Subcutaneous adipose tissue (tissue), 4 donors: ENCODE results near the gene XRCC4. TPM values are rescaled to one million over a fixed set of nuclear protein-coding genes. Genes with fewer than 3 reads are reported as not detected.

Source experiments
- total RNA-seq, 4 donors: library from RNA; depleted of rRNA; stranded (reverse); fragments of >200 nt; gene quantifications; one replicate each; pipeline ENCODE4 v1.1.0, GENCODE V29; 2016
- TF ChIP-seq, protein P1 (sequence below): fragments of 450-650 bp; IDR thresholded peaks from one replicate; pipeline ENCODE4 v1.5.1; 2016; ENCODE audit warnings: low read depth, mild to moderate bottlenecking, control low read depth, antibody characterized with exemption, moderate library complexity

Gene XRCC4
- total RNA-seq, 4 donors from 2014 or later, result 6.6 to 18.1 (median 13.5) TPM

GRCh38 chr5:83124593-83124992 lies 47.2 kb downstream of the XRCC4 start:
- TF ChIP-seq, protein P1, sequence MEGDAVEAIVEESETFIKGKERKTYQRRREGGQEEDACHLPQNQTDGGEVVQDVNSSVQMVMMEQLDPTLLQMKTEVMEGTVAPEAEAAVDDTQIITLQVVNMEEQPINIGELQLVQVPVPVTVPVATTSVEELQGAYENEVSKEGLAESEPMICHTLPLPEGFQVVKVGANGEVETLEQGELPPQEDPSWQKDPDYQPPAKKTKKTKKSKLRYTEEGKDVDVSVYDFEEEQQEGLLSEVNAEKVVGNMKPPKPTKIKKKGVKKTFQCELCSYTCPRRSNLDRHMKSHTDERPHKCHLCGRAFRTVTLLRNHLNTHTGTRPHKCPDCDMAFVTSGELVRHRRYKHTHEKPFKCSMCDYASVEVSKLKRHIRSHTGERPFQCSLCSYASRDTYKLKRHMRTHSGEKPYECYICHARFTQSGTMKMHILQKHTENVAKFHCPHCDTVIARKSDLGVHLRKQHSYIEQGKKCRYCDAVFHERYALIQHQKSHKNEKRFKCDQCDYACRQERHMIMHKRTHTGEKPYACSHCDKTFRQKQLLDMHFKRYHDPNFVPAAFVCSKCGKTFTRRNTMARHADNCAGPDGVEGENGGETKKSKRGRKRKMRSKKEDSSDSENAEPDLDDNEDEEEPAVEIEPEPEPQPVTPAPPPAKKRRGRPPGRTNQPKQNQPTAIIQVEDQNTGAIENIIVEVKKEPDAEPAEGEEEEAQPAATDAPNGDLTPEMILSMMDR, result no peak

DNA sequence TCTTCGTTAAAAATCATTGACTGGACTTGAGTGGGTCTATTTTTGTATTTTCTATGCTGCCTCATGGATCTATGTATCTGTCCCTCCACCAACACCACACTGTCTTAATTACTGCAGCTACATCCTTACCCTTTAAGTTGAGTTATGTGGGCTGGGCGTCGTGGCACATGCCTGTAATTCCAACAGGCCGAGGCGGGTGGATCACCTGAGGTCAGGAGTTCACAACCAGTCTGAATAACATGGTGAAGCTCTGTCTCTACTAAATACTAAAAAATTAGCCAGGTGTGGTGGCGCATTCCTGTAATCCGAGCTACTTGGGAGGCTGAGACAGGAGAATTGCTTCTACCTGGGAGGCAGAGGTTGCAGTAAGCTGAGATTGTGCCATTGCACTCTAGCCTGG lies 48.2 kb downstream of the XRCC4 start:
- TF ChIP-seq, protein P1, result no peak

- TF ChIP-seq, protein P1, result no peak
These were observed 49.2 kb downstream of the XRCC4 start for GRCh38 chr5:83126501-83126900.

DNA sequence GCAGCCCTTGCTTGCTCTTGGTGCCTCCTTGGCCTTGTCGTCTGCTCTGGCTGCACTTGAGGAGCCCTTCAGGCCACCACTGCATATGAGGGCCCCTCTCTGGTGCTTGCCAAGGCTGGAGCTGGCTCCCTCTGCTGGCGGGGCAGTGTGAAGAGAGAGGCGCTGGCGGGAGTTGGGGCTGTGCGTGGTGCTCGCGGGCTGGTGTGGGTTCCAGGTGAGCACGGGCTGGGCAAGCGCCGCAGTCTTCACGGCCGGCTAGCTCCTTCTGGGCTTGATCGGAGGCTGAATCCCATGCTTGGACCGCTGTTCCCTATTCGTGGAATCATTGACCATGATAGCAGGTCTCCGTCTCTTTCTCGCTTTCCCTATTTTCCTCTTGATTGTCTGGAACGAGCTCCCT lies 56.5 kb downstream of the XRCC4 start:
- TF ChIP-seq, protein P1, result no peak

DNA sequence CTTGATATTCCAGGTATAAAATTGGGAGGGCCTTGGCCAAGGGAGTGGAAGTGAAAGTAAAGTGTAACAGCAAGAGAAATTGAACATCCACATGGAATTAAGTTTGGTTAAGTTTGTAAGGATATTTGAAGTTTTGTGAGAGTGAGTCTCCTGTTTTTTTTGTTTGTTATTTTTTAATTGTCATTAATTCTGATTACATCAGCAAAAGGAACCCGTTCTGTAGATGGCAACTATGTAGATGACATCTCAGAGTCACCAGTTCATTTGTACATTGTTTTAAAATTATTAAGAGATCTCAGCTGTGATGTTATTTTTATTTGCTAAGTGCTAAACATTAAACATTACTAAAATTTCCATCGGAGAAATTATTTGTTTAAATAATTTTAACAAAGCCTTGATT lies 65.2 kb downstream of the XRCC4 start:
- TF ChIP-seq, protein P1, result no peak

DNA sequence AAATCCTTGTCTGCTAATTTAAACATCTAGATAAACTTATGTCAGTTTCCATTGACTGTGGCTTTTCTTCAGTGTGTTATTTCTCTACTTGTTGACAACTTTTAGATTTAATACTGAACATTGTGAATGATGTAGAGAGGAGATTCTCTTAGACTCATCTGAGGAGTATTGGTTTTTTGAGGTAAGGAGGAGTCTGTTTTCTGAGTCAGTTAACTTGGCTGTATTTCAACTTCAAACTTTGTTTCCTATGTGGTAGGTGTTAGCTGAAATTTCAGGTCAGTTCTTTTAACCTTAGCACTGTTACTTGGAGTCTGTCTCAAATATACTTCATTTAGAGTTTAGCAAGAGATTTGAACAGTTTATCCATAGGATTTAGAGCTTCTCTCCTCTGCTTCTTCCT lies 67.9 kb downstream of the XRCC4 start:
- TF ChIP-seq, protein P1, result no peak

GRCh38 chr5:83145882-83146331 lies 68.6 kb downstream of the XRCC4 start:
- TF ChIP-seq, protein P1, result no peak
